GF-D8 (cell line): ENCODE measurements around the gene PEBP1.
"Not testable (repeated sequence)": the region's sequence is repeated elsewhere in the genome, so short reads cannot be mapped to it uniquely, and the experiment has no call there.

Experiments used
- DNase-seq: peaks from one replicate; lab custom pipeline; 2025; lab: John Stamatoyannopoulos, UW

The PEBP1 gene

DNA sequence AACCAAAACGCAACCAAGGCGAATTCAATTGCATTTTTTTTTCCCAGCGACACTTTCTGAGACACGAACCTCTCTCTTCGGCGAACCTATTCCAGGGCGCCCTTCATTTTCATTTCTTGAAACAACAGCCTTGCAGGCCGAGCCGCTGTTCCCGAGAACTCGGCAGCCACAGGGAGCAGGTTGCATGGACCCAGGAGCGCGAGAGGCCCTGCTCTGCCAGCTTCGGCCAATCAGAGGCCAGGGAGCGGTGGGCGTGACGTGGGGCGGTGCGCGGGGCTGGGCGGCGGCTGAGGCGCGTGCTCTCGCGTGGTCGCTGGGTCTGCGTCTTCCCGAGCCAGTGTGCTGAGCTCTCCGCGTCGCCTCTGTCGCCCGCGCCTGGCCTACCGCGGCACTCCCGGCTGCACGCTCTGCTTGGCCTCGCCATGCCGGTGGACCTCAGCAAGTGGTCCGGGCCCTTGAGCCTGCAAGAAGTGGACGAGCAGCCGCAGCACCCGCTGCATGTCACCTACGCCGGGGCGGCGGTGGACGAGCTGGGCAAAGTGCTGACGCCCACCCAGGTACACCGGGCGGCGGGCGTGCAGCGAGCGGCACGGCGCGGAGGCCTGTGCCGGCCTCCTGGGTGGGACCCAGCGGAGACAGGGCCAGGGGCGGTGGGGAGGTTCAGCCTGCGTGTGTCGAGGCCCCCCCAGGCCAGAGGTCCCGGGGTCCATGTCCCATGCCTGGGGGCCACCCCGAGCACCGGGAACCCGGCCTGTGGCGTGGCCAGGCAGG is at the start of gene PEBP1:
PEBP1 (plus strand) TSS at position 337 of the 771 bp plus-strand sequence; CDS start at position 423, 86 bp downstream.
- DNase-seq, result peak; percentile 91

GRCh38 chr12:118089782-118090181 is 46.1 kb upstream of the PEBP1 start:
- no peak for DNase-seq

DNA sequence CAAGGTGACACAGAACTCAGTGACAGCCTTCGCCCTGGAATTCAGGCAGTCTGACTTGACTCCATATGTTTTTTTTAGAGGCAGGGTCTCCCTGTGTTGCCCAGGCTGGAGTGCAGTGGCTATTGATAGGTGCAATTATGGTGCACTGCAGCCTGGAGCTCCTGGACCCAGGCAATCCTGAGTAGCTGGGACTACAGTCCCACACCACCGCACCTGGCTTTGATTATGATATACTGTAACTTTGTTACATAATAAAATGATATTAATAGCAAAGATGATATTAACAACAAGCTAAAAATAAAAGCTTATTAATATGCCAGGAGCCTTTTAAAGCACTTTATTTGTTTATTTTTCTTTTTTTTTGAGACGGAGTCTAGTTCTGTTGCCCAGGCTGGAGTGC is 41.9 kb upstream of the PEBP1 start:
- no peak for DNase-seq

- DNase-seq, result no peak
Measured at GRCh38 chr12:118098401-118098800, 37.5 kb upstream of the PEBP1 start.

DNA sequence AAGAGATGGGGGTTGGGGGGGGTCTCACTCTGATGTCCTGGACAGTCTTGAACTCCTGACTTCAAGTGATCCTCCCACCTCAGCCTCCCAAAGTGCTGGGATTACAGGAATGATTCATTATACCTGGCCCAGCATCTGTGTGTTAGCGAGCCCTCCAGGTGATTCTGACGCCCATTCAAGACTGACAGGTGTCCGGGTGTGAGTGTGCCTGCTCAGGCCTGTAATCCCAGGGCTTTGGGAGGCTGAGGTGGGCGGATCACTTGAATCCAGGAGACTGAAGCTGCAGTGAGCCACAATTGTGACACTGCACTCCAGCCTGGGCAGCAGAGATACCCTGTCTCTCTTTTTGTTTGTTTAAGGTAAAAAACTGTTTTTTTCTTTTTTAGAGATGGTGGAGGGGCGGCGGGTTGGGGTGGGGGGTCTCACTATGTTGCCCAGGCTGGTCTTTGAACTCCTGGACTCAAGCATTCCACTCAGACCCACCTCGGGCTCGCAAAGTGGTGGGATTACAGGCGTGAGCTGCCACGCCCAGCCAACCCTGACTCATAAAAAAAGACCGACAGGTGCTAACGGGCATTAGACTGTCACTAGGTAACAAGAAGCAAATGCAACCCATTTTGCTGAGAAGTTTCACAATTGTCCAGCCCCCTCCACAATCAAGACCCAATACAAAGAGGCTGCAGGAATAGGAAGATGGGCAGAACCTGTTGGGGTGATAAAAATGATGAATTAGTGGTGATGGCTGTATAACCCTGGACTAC is 36.8 kb upstream of the PEBP1 start:
- DNase-seq, result no peak

- DNase-seq, result no peak
Measured at GRCh38 chr12:118101051-118101450, 34.9 kb upstream of the PEBP1 start.

- DNase-seq, result no peak
Measured at GRCh38 chr12:118102070-118102469, 33.9 kb upstream of the PEBP1 start.

GRCh38 chr12:118102609-118103008 is 33.3 kb upstream of the PEBP1 start:
- DNase-seq, result no peak

DNA sequence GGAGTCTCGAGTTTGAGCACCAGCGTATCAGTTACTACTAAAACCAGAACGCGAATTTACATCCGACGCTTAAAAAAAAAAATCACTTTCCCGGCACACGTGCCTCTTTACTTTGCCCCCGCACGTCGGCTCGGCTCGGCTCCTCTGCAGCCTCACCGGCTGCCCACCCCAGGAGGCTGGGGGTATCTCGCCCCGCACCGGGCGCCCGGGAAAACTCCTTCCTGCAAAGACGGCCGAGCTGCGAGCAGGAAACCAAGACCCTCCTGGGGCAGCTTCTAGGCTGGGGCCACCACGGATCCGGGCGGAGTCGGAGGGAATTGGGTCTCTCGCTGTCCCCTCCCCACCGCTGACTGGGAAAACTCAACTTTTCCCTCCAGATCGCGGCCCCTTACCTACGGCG is 32.7 kb upstream of the PEBP1 start:
- DNase-seq, result no peak

DNA sequence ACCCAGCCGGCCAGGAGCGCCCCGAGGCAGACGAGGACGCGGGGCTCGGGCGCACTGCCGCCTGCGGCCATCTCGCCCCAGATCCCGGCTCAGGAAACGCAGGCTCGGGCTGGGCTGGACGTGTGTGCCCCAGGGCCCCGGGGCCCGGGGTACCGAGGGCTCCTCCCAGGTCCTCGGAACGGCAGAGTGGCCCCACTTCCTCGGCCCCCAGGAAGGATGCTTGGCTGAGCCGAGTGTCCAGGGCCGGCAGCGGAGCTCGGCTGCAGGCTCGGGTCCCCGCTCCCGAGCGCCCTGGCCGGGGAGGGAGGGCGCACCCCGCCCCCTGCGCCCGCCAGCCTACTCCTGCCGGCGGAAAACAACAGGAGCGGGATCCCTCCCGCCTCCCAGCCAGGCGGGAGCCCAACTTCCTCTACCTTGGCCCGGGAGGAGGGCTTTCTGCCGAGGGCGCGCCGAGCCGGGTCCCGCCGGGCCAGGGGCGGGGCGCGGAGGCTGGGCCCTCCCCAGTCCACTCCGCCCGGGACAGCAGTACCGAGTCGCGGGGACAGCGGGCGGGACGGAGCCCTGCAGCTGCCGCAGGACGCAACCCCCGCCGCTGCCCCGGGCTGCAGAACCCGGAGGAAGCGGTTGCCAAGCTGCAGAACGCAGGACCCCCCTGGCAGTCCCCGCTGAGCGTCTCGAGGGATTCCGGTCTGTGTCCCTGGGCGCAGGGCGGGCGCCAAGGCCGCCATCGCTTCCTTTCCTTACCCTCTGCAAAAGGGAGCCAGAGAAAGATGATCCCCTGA is 32.1 kb upstream of the PEBP1 start, which contains the start of gene VSIG10:
VSIG10 (minus strand) TSS at position 411 of the 782 bp plus-strand sequence; CDS start at position 71, 340 bp downstream.
- DNase-seq, result peak; percentile 25

GRCh38 chr12:118107011-118107410 is 28.9 kb upstream of the PEBP1 start:
- no peak for DNase-seq

GRCh38 chr12:118107694-118108093 is 28.2 kb upstream of the PEBP1 start:
- DNase-seq, result no peak

DNA sequence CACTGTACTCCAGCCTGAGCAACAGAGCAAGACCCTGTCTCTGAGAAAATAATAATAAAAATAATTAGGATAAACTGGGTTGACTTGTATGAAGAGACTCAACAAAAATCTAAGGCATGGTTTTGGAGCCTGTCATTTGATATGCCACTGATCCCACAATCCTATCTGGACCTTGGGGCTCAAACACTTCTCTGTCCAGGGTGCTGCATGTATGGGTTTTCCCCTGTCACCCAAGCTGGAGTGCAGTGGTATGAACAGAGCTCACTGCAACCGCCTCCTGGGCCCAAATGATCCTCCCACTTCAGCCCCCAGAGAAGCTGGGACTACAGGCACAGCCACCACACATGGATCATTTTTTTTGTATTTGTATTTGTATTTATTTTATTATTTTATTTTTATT is 26.8 kb upstream of the PEBP1 start:
- no peak for DNase-seq

- DNase-seq, result no peak
Measured at GRCh38 chr12:118119449-118119879, 16.5 kb upstream of the PEBP1 start.

- DNase-seq, result no peak
Measured at GRCh38 chr12:118120579-118121363, 15.2 kb upstream of the PEBP1 start.

GRCh38 chr12:118122264-118122663 is 13.7 kb upstream of the PEBP1 start:
- DNase-seq, result no peak

GRCh38 chr12:118124333-118124874 is 11.5 kb upstream of the PEBP1 start:
- DNase-seq, result no peak

DNA sequence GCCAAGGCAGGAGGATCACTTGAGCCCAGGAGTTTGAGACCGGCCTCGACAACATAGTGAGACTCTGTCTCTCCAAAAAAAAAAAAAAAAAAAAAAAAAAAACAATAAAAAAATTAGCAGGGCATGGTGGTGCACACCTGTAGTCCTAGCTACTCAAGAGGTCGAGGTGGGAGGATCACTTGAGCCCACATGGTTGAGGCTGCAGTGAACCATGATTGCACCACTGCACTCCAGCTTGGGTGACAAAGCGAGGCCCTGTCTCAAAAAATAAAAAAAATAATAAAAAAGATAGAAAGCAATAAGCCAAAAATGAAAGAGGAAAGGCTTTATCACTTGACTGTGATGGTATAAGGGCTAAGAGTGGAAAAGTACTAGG is 10.2 kb upstream of the PEBP1 start:
- no peak for DNase-seq

- no peak for DNase-seq
Measured at GRCh38 chr12:118126119-118126757, 9.7 kb upstream of the PEBP1 start.

DNA sequence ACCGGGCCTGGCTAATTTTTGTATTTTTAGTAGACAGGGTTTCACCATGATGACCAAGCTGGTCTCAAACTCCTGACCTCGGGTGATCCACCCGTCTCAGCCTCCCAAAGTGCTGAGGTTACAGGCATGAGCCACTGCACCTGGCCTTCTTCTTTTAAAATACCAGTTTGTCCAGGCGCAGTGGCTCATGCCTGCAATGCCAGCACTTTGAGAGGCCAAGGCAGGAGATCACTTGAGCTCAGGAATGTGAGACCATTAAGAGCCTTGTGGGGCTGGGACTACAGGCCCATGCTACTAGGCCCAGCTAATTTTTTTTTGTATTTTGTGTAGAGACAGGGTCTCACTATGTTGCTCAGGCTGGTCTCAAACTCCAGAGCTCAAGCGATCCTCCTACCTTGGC is 8.1 kb upstream of the PEBP1 start:
- no peak for DNase-seq

GRCh38 chr12:118129436-118129835 is 6.5 kb upstream of the PEBP1 start:
- not testable (repeated sequence) for DNase-seq
